C4-2B (cell line): ENCODE data around the gene LDHA.

ENCODE experiments used
- ZFX ChIP-seq: fragments of 450-650 bp; IDR thresholded peaks from 2 replicates; pipeline ENCODE4 v1.6.1; 2017
- TF ChIP-seq, protein P1 (sequence below): fragments of 450-650 bp; conservative IDR thresholded peaks from 2 replicates; pipeline ENCODE4 v1.5.1; 2017; ENCODE audit warnings: mild to moderate bottlenecking

DNA sequence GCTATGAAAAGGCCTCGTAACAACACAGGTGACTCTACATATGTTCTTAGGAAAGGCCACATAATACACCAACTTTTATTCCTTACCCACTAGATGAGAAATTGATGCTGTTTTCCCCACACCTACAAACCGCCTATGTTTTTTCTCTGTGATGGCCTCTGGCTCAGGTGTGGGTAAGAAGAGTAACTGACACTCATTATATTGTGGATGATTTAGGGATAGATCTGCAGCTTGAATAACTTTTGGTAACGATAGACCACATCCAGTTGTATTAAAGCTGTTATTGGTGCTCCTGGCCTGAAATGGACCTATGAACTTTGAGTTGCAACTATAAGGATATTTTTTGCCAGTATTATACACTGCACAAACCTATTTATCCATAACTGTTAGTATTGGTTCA, 3.6 kb downstream of the LDHA start:
- TF ChIP-seq, protein P1, sequence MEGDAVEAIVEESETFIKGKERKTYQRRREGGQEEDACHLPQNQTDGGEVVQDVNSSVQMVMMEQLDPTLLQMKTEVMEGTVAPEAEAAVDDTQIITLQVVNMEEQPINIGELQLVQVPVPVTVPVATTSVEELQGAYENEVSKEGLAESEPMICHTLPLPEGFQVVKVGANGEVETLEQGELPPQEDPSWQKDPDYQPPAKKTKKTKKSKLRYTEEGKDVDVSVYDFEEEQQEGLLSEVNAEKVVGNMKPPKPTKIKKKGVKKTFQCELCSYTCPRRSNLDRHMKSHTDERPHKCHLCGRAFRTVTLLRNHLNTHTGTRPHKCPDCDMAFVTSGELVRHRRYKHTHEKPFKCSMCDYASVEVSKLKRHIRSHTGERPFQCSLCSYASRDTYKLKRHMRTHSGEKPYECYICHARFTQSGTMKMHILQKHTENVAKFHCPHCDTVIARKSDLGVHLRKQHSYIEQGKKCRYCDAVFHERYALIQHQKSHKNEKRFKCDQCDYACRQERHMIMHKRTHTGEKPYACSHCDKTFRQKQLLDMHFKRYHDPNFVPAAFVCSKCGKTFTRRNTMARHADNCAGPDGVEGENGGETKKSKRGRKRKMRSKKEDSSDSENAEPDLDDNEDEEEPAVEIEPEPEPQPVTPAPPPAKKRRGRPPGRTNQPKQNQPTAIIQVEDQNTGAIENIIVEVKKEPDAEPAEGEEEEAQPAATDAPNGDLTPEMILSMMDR, result no peak
- no peak for TF ChIP-seq ZFX
